ENCODE measurements around the gene EVL.

EVL gene

GRCh38 chr14:100150932-100151587 is 85.8 kb downstream of the EVL start:
- Histone ChIP-seq H3K27me3 (ENCODE audit: insufficient read depth, poor library complexity, severe bottlenecking) (no peaks in the 10 kb centered on the region), H3K4me3 (replicated peaks; ENCODE audit: insufficient read depth, low read length) (no peak overlapping the region), H3K27ac (replicated peaks) (no peak overlapping the region)
- DNase-seq (ENCODE audit: low read depth in 1 of 2, low spot score in 1 of 2), result no peak
- no peak for TF ChIP-seq POLR2AphosphoS5 (IDR thresholded peaks at IDR 0.05; ENCODE audit: low read depth)
- no peak for TF ChIP-seq REST (IDR thresholded peaks at IDR 0.05; ENCODE audit: insufficient replicate concordance, low read depth)
- no peak for TF ChIP-seq SPI1 (IDR thresholded peaks at IDR 0.05; ENCODE audit: borderline replicate concordance, low read depth)
- TF ChIP-seq CTCF (IDR thresholded peaks at IDR 0.05; ENCODE audit: insufficient read depth, low read length), result no peak
- no peak for TF ChIP-seq GABPA (IDR thresholded peaks at IDR 0.05; ENCODE audit: low read depth)

GRCh38 chr14:100152091-100152490 is 86.9 kb downstream of the EVL start:
- Histone ChIP-seq H3K4me3 (replicated peaks; ENCODE audit: insufficient read depth, low read length) (no peak overlapping the region), H3K27me3 (ENCODE audit: insufficient read depth, poor library complexity, severe bottlenecking) (no peaks in the 10 kb centered on the region), H3K27ac (replicated peaks) (no peak overlapping the region)
- no peak for TF ChIP-seq REST (IDR thresholded peaks at IDR 0.05; ENCODE audit: insufficient replicate concordance, low read depth)
- no peak for TF ChIP-seq POLR2AphosphoS5 (IDR thresholded peaks at IDR 0.05; ENCODE audit: low read depth)
- no peak for TF ChIP-seq GABPA (IDR thresholded peaks at IDR 0.05; ENCODE audit: low read depth)
- no peak for TF ChIP-seq SPI1 (IDR thresholded peaks at IDR 0.05; ENCODE audit: borderline replicate concordance, low read depth)
- no peak for TF ChIP-seq CTCF (IDR thresholded peaks at IDR 0.05; ENCODE audit: insufficient read depth, low read length)
- no peak for DNase-seq (ENCODE audit: low read depth in 1 of 2, low spot score in 1 of 2)

- TF ChIP-seq SPI1 (IDR thresholded peaks at IDR 0.05; ENCODE audit: borderline replicate concordance, low read depth) (no peak), CTCF (IDR thresholded peaks at IDR 0.05; ENCODE audit: insufficient read depth, low read length) (no peak), GABPA (IDR thresholded peaks at IDR 0.05; ENCODE audit: low read depth) (no peak), REST (IDR thresholded peaks at IDR 0.05; ENCODE audit: insufficient replicate concordance, low read depth) (no peak), POLR2AphosphoS5 (IDR thresholded peaks at IDR 0.05; ENCODE audit: low read depth) (no peak)
- no peak for DNase-seq (ENCODE audit: low read depth in 1 of 2, low spot score in 1 of 2)
- H3K27ac ChIP-seq (replicated peaks), result no peak overlapping the region
Measured at GRCh38 chr14:100153560-100153959, 88.3 kb downstream of the EVL start.

More at GRCh38 chr14:100153560-100153959, 88.3 kb downstream of the EVL start:
- no peak overlapping the region for H3K4me3 ChIP-seq (replicated peaks; ENCODE audit: insufficient read depth, low read length)
- H3K27me3 ChIP-seq (ENCODE audit: insufficient read depth, poor library complexity, severe bottlenecking), result no peaks in the 10 kb centered on the region

All from HL-60 (cell line).